WERI-Rb-1 (cell line): Measurements from ENCODE around the gene SYT14.

Experiments
- DNase-seq: peaks from one replicate; pipeline ENCODE4 v3.0.0-alpha.2; 2020
- H3K27ac ChIP-seq: fragments of 250-450 bp; sonication (Bioruptor Pico); 2 replicates; pipeline ENCODE4 v1.5.1; 2020; ENCODE audit warnings: mild to moderate bottlenecking, moderate library complexity
- H3K27me3 ChIP-seq: fragments of 250-450 bp; sonication (Bioruptor Pico); 2 replicates; pipeline ENCODE4 v1.5.1; 2021; ENCODE audit warnings: mild to moderate bottlenecking, low read depth, moderate library complexity; ENCODE audit not compliant: insufficient read depth, severe bottlenecking
- H3K36me3 ChIP-seq: fragments of 250-450 bp; sonication (Bioruptor Pico); 2 replicates; pipeline ENCODE4 v1.5.1; 2020; ENCODE audit warnings: mild to moderate bottlenecking, moderate library complexity
- H3K4me3 ChIP-seq: 2 replicates; pipeline ENCODE4 v1.5.1; 2011; ENCODE audit warnings: low read depth, mild to moderate bottlenecking, control low read depth, low read length
- H3K9me3 ChIP-seq: fragments of 250-450 bp; sonication (Bioruptor Pico); 2 replicates; pipeline ENCODE4 v1.5.1; 2021; ENCODE audit warnings: mild to moderate bottlenecking, moderate library complexity; ENCODE audit not compliant: severe bottlenecking
- CTCF ChIP-seq: IDR thresholded peaks from 2 replicates; pipeline ENCODE4 v1.5.1; 2011; ENCODE audit warnings: low read depth, mild to moderate bottlenecking, control low read depth, inconsistent platforms, low read length

SYT14 gene

GRCh38 chr1:210207597-210208450 is 269.8 kb downstream of the SYT14 start:
- DNase-seq: no peak
- Histone ChIP-seq H3K9me3 (no peaks in the 10 kb centered on the region), H3K27me3 (no peaks in the 10 kb centered on the region), H3K36me3 (no peaks in the 10 kb centered on the region), H3K27ac (no peak overlapping the region), H3K4me3 (no peak overlapping the region)
- no peak for TF ChIP-seq CTCF

- Histone ChIP-seq H3K36me3 (no peaks in the 10 kb centered on the region), H3K9me3 (no peaks in the 10 kb centered on the region)
- TF ChIP-seq CTCF: no peak
Measured at GRCh38 chr1:210213335-210213734, 275.3 kb downstream of the SYT14 start.

GRCh38 chr1:210214573-210215409 is 276.8 kb downstream of the SYT14 start:
- DNase-seq: no peak
- no peak for TF ChIP-seq CTCF
- Histone ChIP-seq H3K4me3 (no peak overlapping the region), H3K27me3 (no peaks in the 10 kb centered on the region), H3K9me3 (no peaks in the 10 kb centered on the region), H3K27ac (no peak overlapping the region), H3K36me3 (no peaks in the 10 kb centered on the region)

More at GRCh38 chr1:210213335-210213734, 275.3 kb downstream of the SYT14 start:
- Histone ChIP-seq H3K27me3 (no peaks in the 10 kb centered on the region), H3K4me3 (no peak overlapping the region), H3K27ac (no peak overlapping the region)
- no peak for DNase-seq

- Histone ChIP-seq H3K9me3 (no peaks in the 10 kb centered on the region), H3K27me3 (no peaks in the 10 kb centered on the region), H3K36me3 (no peaks in the 10 kb centered on the region), H3K27ac (no peak overlapping the region), H3K4me3 (no peak overlapping the region)
- no peak for TF ChIP-seq CTCF
- DNase-seq: no peak
Measured at GRCh38 chr1:210217482-210217881, 279.5 kb downstream of the SYT14 start.

GRCh38 chr1:210218047-210218446 is 280.0 kb downstream of the SYT14 start:
- Histone ChIP-seq H3K9me3 (no peaks in the 10 kb centered on the region), H3K27ac (no peak overlapping the region), H3K36me3 (no peaks in the 10 kb centered on the region), H3K4me3 (no peak overlapping the region), H3K27me3 (no peaks in the 10 kb centered on the region)
- DNase-seq: no peak
- no peak for TF ChIP-seq CTCF
